Hepatocyte (in vitro differentiated cells): ENCODE data around the gene ABCC9.

Experiments
- CTCF ChIP-seq: fragments of 200-600 bp; sonication (generic); IDR thresholded peaks from 2 replicates; pipeline ENCODE4 v1.5.1; 2016; ENCODE audit warnings: antibody characterized with exemption, mild to moderate bottlenecking; ENCODE audit not compliant: poor library complexity
- EZH2 ChIP-seq: fragments of 200-600 bp; sonication (generic); IDR thresholded peaks from 2 replicates; pipeline ENCODE4 v1.6.1; 2016; ENCODE audit warnings: antibody characterized with exemption, mild to moderate bottlenecking, borderline replicate concordance

GRCh38 chr12:21800011-21800410 lies 141.2 kb downstream of the ABCC9 start:
- TF ChIP-seq CTCF (no peak), EZH2 (no peak)
